Duodenal mucosa (tissue), 2 donors: ENCODE measurements around the gene C6orf141.
"Not testable (repeated sequence)": the region's sequence is repeated elsewhere in the genome, so short reads cannot be mapped to it uniquely, and the experiment has no call there.

Experiments
- H3K27ac ChIP-seq: one replicate; pipeline ENCODE4 v1.7.0; 2013; ENCODE audit warnings: low read depth, low read length
- H3K27me3 ChIP-seq, 2 donors: one replicate each; pipeline ENCODE4 v1.7.0; 2013; ENCODE audit warnings: low read length in 2 of 2, control low read depth in 1 of 2; ENCODE audit not compliant: insufficient read depth in 2 of 2, control insufficient read depth in 1 of 2
- H3K36me3 ChIP-seq, 2 donors: one replicate each; pipeline ENCODE4 v1.7.0; 2013; ENCODE audit warnings: low read length in 2 of 2, control low read depth in 1 of 2; ENCODE audit not compliant: insufficient read depth in 2 of 2, control insufficient read depth in 1 of 2
- H3K4me1 ChIP-seq, 2 donors: one replicate each; pipeline ENCODE4 v1.7.0; 2013; ENCODE audit warnings: low read length in 2 of 2, control low read depth in 1 of 2; ENCODE audit not compliant: insufficient read depth in 2 of 2, control insufficient read depth in 1 of 2
- H3K4me3 ChIP-seq, 2 donors: one replicate each; pipeline ENCODE4 v1.7.0; 2013; ENCODE audit warnings: low read length in 2 of 2, low read depth in 1 of 2
- H3K9ac ChIP-seq, 2 donors: one replicate each; pipeline ENCODE4 v1.7.0; 2013; ENCODE audit warnings: low read length in 2 of 2, low read depth in 1 of 2
- H3K9me3 ChIP-seq, 2 donors: one replicate each; pipeline ENCODE4 v1.7.0; 2013; ENCODE audit warnings: low read length in 2 of 2, control low read depth in 1 of 2; ENCODE audit not compliant: control insufficient read depth in 1 of 2

C6orf141 gene

GRCh38 chr6:49565855-49566254, 15.4 kb downstream of the C6orf141 start:
- Histone ChIP-seq H3K9ac (no peak overlapping the region), H3K27me3 (no peaks in the 10 kb centered on the region), H3K4me1 (peaks cover 0 to 8% of the 10 kb centered on the region in 2 donors), H3K36me3 (no peaks in the 10 kb centered on the region), H3K4me3 (no peak overlapping the region), H3K27ac (no peak overlapping the region), H3K9me3 (no peaks in the 10 kb centered on the region)

GRCh38 chr6:49570474-49571079, 20.1 kb downstream of the C6orf141 start:
- Histone ChIP-seq H3K4me3 (no peak overlapping the region), H3K4me1 (peaks cover 0 to 10% of the 10 kb centered on the region in 2 donors), H3K27me3 (no peaks in the 10 kb centered on the region), H3K27ac (no peak overlapping the region), H3K36me3 (no peaks in the 10 kb centered on the region), H3K9me3 (no peaks in the 10 kb centered on the region), H3K9ac (no peak overlapping the region)

- H3K9ac ChIP-seq, result no peak overlapping the region
- no peaks in the 10 kb centered on the region for H3K27me3 ChIP-seq
- H3K27ac ChIP-seq, result no peak overlapping the region
- H3K4me3 ChIP-seq, result no peak overlapping the region
- H3K4me1 ChIP-seq, result no peaks in the 10 kb centered on the region
- H3K9me3 ChIP-seq, result no peaks in the 10 kb centered on the region
- H3K36me3 ChIP-seq, result no peaks in the 10 kb centered on the region
Observed at GRCh38 chr6:49576618-49577017, 26.1 kb downstream of the C6orf141 start.

- Histone ChIP-seq H3K27ac (no peak overlapping the region), H3K4me3 (no peak overlapping the region), H3K9ac (no peak overlapping the region), H3K27me3 (no peaks in the 10 kb centered on the region), H3K4me1 (no peaks in the 10 kb centered on the region), H3K9me3 (no peaks in the 10 kb centered on the region), H3K36me3 (no peaks in the 10 kb centered on the region)
Observed at GRCh38 chr6:49579649-49580048, 29.2 kb downstream of the C6orf141 start.

GRCh38 chr6:49582529-49582928, 32.1 kb downstream of the C6orf141 start:
- Histone ChIP-seq H3K27ac (no peak overlapping the region), H3K36me3 (no peaks in the 10 kb centered on the region), H3K4me1 (no peaks in the 10 kb centered on the region)

GRCh38 chr6:49587262-49587661, 36.8 kb downstream of the C6orf141 start:
- not testable (repeated sequence) for H3K9me3 ChIP-seq, H3K4me3 ChIP-seq, H3K27me3 ChIP-seq, H3K27ac ChIP-seq, H3K4me1 ChIP-seq, H3K9ac ChIP-seq, H3K36me3 ChIP-seq

More at GRCh38 chr6:49582529-49582928, 32.1 kb downstream of the C6orf141 start:
- Histone ChIP-seq H3K27me3 (no peaks in the 10 kb centered on the region), H3K4me3 (no peak overlapping the region), H3K9me3 (no peaks in the 10 kb centered on the region), H3K9ac (no peak overlapping the region)
